Breast epithelium (tissue), 4 donors: ENCODE measurements around the gene KIF1A. TPM values are rescaled to one million over a fixed set of nuclear protein-coding genes. Genes with fewer than 3 reads are reported as not detected.

ENCODE experiments used
- DNase-seq, 2 donors: peaks; one replicate each; pipeline ENCODE4 v3.0.0-alpha.2; 2019; ENCODE audit warnings: low spot score in 2 of 2
- H3K27ac ChIP-seq, 2 donors: fragments of 200-600 bp; sonication (generic) in 1 of 2; one replicate each; pipeline ENCODE4 v1.5.1; 2016 to 2019; ENCODE audit warnings: mild to moderate bottlenecking in 1 of 2
- H3K27me3 ChIP-seq, 2 donors: fragments of 200-600 bp; sonication (generic) in 1 of 2; one replicate each; pipeline versions ENCODE4 v1.5.1 to v1.6.0; 2017 to 2019; ENCODE audit warnings: control low read depth in 1 of 2, mild to moderate bottlenecking in 1 of 2
- H3K36me3 ChIP-seq: fragments of 200-600 bp; one replicate; pipeline ENCODE4 v1.5.1; 2019
- H3K4me1 ChIP-seq, 2 donors: fragments of 200-600 bp; sonication (generic); one replicate each; pipeline ENCODE4 v1.5.1; 2016 to 2019; ENCODE audit warnings: control low read depth in 1 of 2
- H3K4me3 ChIP-seq, 3 donors: fragments of 200-600 bp; sonication (generic); 1 replicate in 2 of 3; 2 replicates in 1 of 3; pipeline ENCODE4 v1.5.1; 2016 to 2019; ENCODE audit warnings: mild to moderate bottlenecking in 3 of 3, moderate library complexity in 2 of 3
- H3K9me3 ChIP-seq, 2 donors: fragments of 200-600 bp; sonication (generic) in 1 of 2; one replicate each; pipeline ENCODE4 v1.5.1; 2016 to 2019; ENCODE audit warnings: control low read depth in 1 of 2
- POLR2A ChIP-seq: fragments of 450-650 bp; IDR thresholded peaks from one replicate; pipeline ENCODE4 v1.6.1; 2016; ENCODE audit warnings: antibody characterized with exemption, mild to moderate bottlenecking, moderate library complexity
- POLR2AphosphoS5 ChIP-seq, 3 donors: sonication (generic); formaldehyde crosslinking; IDR thresholded peaks; one replicate each; pipeline ENCODE4 v1.6.1; 2017; ENCODE audit warnings: antibody characterized with exemption in 3 of 3
- intact Hi-C: fragments of 100-400 bp; cut with DNase I; formaldehyde crosslinking; loops from one replicate; pipeline ENCODE4 v1.15.1; 2023; ENCODE audit warnings: low total_unique reads
- total RNA-seq, 3 donors: library from RNA; depleted of rRNA; stranded (reverse); fragments of >200 nt; gene quantifications; one replicate each; pipeline ENCODE4 v1.1.0, GENCODE V29; 2016
- TF ChIP-seq, protein P1 (sequence below), 3 donors: fragments of 450-650 bp; IDR thresholded peaks; one replicate each; pipeline ENCODE4 v1.5.1; 2016 to 2017; ENCODE audit warnings: antibody characterized with exemption in 3 of 3, mild to moderate bottlenecking in 3 of 3, moderate library complexity in 3 of 3

Gene KIF1A
- total RNA-seq, 3 donors from 2014 or later: under 0.01 to 0.29 TPM; not detected in 1

- Histone ChIP-seq H3K27ac (no peak overlapping the region), H3K9me3 (no peaks in the 10 kb centered on the region), H3K4me1 (no peaks in the 10 kb centered on the region), H3K27me3 (no peaks in the 10 kb centered on the region), H3K4me3 (no peak overlapping the region), H3K36me3 (no peaks in the 10 kb centered on the region)
- intact Hi-C loops: no loop called here
- DNase-seq: no peak
- TF ChIP-seq POLR2AphosphoS5 (IDR thresholded peaks at IDR 0.05) (no peak), POLR2A (no peak)
- TF ChIP-seq, protein P1, sequence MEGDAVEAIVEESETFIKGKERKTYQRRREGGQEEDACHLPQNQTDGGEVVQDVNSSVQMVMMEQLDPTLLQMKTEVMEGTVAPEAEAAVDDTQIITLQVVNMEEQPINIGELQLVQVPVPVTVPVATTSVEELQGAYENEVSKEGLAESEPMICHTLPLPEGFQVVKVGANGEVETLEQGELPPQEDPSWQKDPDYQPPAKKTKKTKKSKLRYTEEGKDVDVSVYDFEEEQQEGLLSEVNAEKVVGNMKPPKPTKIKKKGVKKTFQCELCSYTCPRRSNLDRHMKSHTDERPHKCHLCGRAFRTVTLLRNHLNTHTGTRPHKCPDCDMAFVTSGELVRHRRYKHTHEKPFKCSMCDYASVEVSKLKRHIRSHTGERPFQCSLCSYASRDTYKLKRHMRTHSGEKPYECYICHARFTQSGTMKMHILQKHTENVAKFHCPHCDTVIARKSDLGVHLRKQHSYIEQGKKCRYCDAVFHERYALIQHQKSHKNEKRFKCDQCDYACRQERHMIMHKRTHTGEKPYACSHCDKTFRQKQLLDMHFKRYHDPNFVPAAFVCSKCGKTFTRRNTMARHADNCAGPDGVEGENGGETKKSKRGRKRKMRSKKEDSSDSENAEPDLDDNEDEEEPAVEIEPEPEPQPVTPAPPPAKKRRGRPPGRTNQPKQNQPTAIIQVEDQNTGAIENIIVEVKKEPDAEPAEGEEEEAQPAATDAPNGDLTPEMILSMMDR (IDR thresholded peaks at IDR 0.05): no peak
Observed at GRCh38 chr2:240750409-240750808, 69.6 kb downstream of the KIF1A start.

DNA sequence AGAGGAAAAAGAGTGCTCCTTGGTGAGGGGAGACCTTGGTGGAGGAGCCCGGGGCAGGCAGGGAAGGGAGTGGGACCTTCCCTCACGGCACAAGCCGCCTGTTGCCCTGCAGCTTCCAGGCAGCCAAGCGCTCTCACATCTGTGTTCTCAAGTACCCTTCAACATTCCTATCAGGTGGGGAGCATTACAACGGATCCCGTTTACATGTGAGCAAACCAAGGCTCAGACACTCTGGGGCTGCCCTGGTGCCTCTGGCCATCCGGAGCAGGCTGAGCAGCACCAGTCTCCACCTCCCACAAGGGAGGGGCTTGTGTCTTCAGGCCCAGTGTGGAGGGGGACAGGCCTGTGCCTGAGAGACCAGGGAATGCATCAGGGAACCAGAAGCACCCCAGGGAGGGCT lies 70.5 kb downstream of the KIF1A start:
- Histone ChIP-seq H3K4me3 (no peak overlapping the region), H3K36me3 (no peaks in the 10 kb centered on the region), H3K27ac (no peak overlapping the region), H3K4me1 (no peaks in the 10 kb centered on the region), H3K27me3 (no peaks in the 10 kb centered on the region), H3K9me3 (no peaks in the 10 kb centered on the region)
- intact Hi-C loops: no loop called here
- no peak for DNase-seq
- TF ChIP-seq, protein P1 (IDR thresholded peaks at IDR 0.05): no peak
- TF ChIP-seq POLR2A (no peak), POLR2AphosphoS5 (IDR thresholded peaks at IDR 0.05) (no peak)

- H3K36me3 ChIP-seq: no peaks in the 10 kb centered on the region
- no peak overlapping the region for H3K4me3 ChIP-seq
- TF ChIP-seq POLR2AphosphoS5 (IDR thresholded peaks at IDR 0.05): no peak
- TF ChIP-seq, protein P1 (IDR thresholded peaks at IDR 0.05): no peak
- TF ChIP-seq POLR2A: no peak
- no peaks in the 10 kb centered on the region for H3K4me1 ChIP-seq
- intact Hi-C loops: no loop called here
- DNase-seq: no peak
- H3K27ac ChIP-seq: no peak overlapping the region
- no peaks in the 10 kb centered on the region for H3K27me3 ChIP-seq
- no peaks in the 10 kb centered on the region for H3K9me3 ChIP-seq
Observed at GRCh38 chr2:240747256-240747655, 72.8 kb downstream of the KIF1A start.

DNA sequence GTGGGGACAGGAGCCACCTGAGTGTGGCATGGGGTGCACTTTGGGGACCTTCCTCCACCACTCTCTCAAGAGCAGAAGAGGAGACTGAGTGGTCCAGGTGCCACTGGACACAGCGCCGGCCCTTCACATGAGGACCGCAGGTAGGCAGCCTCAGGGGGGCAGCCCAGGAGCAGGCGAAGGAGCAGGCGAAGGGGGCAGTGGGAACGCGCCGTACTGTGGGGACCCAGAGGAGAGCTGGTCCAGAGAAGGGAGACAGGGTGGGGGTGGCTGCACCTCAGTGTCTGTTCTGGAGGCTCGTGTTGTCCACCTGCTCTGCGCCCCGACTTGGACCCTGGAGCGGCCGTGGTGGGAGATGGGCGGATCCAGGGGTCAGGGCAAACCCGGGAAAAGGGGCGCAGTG lies 73.3 kb downstream of the KIF1A start:
- Histone ChIP-seq H3K9me3 (no peaks in the 10 kb centered on the region), H3K36me3 (no peaks in the 10 kb centered on the region), H3K27ac (no peak overlapping the region), H3K4me1 (no peaks in the 10 kb centered on the region), H3K4me3 (no peak overlapping the region), H3K27me3 (no peaks in the 10 kb centered on the region)
- DNase-seq: no peak
- TF ChIP-seq POLR2A: no peak
- TF ChIP-seq POLR2AphosphoS5 (IDR thresholded peaks at IDR 0.05): no peak
- TF ChIP-seq, protein P1 (IDR thresholded peaks at IDR 0.05): no peak
- intact Hi-C loops: no loop called here

DNA sequence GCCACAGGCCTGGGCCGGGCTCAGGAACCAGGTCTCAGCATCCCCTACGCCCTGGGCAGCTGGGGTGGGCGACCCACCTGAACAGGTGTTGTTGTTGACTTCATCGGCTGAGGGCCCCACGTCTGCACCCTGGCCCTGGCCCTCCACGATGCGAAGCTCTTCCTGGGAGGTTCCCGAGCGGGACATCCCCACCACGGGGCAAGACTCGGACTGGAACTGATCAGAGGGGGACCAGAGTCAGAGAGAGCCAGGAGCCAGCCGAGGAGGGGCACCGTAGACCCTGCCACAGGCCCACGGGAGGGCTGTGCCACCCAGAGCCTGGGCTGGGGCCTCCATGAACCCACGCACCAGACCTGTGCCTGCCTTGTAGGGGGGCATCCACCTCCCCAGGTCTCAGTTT lies 74.1 kb downstream of the KIF1A start:
- intact Hi-C loops: no loop called here
- no peaks in the 10 kb centered on the region for H3K27me3 ChIP-seq
- H3K9me3 ChIP-seq: no peaks in the 10 kb centered on the region
- TF ChIP-seq POLR2AphosphoS5 (IDR thresholded peaks at IDR 0.05) (no peak), POLR2A (no peak)
- TF ChIP-seq, protein P1 (IDR thresholded peaks at IDR 0.05): no peak
- no peak for DNase-seq
- H3K27ac ChIP-seq: no peak overlapping the region
- H3K36me3 ChIP-seq: no peaks in the 10 kb centered on the region
- H3K4me3 ChIP-seq: no peak overlapping the region
- no peaks in the 10 kb centered on the region for H3K4me1 ChIP-seq
